Kidney (tissue), 14 donors: ENCODE data around the gene ABCB6. TPM values are rescaled to one million over a fixed set of nuclear protein-coding genes. Genes with fewer than 3 reads are reported as not detected.

Experiments used
- DNase-seq, 5 donors: peaks; one replicate each; pipeline ENCODE4 v3.0.0-alpha.2; 2013 to 2020
- FAIRE-seq: peaks from 2 replicates; lab custom pipeline; 2012; peaks lifted over from hg19 to GRCh38; lab: Jason Lieb, UNC
- H3K27ac ChIP-seq, 2 donors: one replicate each; pipeline ENCODE4 v1.7.0; 2013; ENCODE audit warnings: low read depth in 2 of 2, low read length in 2 of 2, inconsistent platforms in 1 of 2
- H3K27me3 ChIP-seq: one replicate; pipeline ENCODE4 v1.7.1; 2013; ENCODE audit warnings: low read length, inconsistent platforms; ENCODE audit not compliant: control insufficient read depth, insufficient read depth
- H3K36me3 ChIP-seq, 3 donors: one replicate each; pipeline versions ENCODE4 v1.7.0 to v1.7.1; 2013; ENCODE audit warnings: low read length in 3 of 3, control low read depth in 1 of 3, inconsistent platforms in 1 of 3; ENCODE audit not compliant: insufficient read depth in 3 of 3, control insufficient read depth in 2 of 3
- H3K4me1 ChIP-seq, 3 donors: one replicate each; pipeline versions ENCODE4 v1.7.0 to v1.7.1; 2013; ENCODE audit warnings: low read length in 3 of 3, inconsistent platforms in 1 of 3, low read depth in 1 of 3; ENCODE audit not compliant: control insufficient read depth in 2 of 3, insufficient read depth in 2 of 3
- H3K4me3 ChIP-seq, 3 donors: one replicate each; pipeline versions ENCODE4 v1.7.0 to v1.8.1; 2013; ENCODE audit warnings: low read length in 3 of 3, control low read depth in 1 of 3, inconsistent platforms in 1 of 3
- H3K9ac ChIP-seq, 3 donors: one replicate each; pipeline versions ENCODE4 v1.7.0 to v1.7.1; 2013; ENCODE audit warnings: low read length in 3 of 3, control low read depth in 1 of 3, inconsistent platforms in 1 of 3
- H3K9me3 ChIP-seq, 3 donors: one replicate each; pipeline versions ENCODE4 v1.7.0 to v1.7.1; 2013; ENCODE audit warnings: low read length in 3 of 3, control low read depth in 1 of 3, inconsistent platforms in 1 of 3; ENCODE audit not compliant: control insufficient read depth in 2 of 3, insufficient read depth in 1 of 3
- CTCF ChIP-seq: IDR thresholded peaks from 3 replicates; pipeline ENCODE4 v1.5.1; 2012; ENCODE audit warnings: mild to moderate bottlenecking, moderate library complexity, borderline replicate concordance; ENCODE audit not compliant: insufficient read depth; ENCODE audit errors: extremely low read depth
- intact Hi-C: fragments of 100-400 bp; cut with DNase I; formaldehyde crosslinking; loops from one replicate; pipeline ENCODE4 v1.11.1; 2022
- polyA plus RNA-seq: library from polyadenylated mRNA; stranded (reverse); fragments of 350-450 nt; fragmentation: Illumina TruSeq; extraction: RNeasy Lipid Tissue Mini Kit (QIAGEN cat#74804); gene quantifications from one replicate; pipeline ENCODE4 v1.2.3, GENCODE V29; 2014; ENCODE audit warnings: low read depth, low replicate concordance; ENCODE audit not compliant: insufficient read depth
- total RNA-seq: library from RNA; stranded (reverse); fragmentation: NEBNext Ultra II Directional; extraction: Animal tissue kit (Norgen Biotek cat#: 25700); gene quantifications from one replicate; pipeline ENCODE4 v1.2.1, GENCODE V29; 2021
- donor health status: control.
- donor health status: control.
- donor health status: control.
- donor health status: control.
- donor health status: control.
- donor health status: DM: yes; HTN: yes; CAD: no.
- donor health status: Normal renal cell carcinoma (clear cell type).

The ABCB6 gene
- total and polyA plus RNA-seq, 2 donors from 2014 or later: 17.8 to 53.6 TPM

DNA sequence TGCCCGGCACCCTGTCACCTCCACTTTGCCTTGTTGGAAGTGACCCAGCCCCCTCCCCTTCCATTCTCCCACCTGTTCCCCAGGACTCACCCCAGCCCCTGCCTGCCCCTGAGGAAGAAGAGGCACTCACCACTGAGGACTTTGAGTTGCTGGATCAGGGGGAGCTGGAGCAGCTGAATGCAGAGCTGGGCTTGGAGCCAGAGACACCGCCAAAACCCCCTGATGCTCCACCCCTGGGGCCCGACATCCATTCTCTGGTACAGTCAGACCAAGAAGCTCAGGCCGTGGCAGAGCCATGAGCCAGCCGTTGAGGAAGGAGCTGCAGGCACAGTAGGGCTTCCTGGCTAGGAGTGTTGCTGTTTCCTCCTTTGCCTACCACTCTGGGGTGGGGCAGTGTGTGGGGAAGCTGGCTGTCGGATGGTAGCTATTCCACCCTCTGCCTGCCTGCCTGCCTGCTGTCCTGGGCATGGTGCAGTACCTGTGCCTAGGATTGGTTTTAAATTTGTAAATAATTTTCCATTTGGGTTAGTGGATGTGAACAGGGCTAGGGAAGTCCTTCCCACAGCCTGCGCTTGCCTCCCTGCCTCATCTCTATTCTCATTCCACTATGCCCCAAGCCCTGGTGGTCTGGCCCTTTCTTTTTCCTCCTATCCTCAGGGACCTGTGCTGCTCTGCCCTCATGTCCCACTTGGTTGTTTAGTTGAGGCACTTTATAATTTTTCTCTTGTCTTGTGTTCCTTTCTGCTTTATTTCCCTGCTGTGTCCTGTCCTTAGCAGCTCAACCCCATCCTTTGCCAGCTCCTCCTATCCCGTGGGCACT is 36.2 kb downstream of the ABCB6 start:
- Histone ChIP-seq H3K9me3 (no peaks in the 10 kb centered on the region), H3K4me3 (no peak overlapping the region), H3K27ac (no peak overlapping the region), H3K27me3 (no peaks in the 10 kb centered on the region), H3K4me1 (peaks cover 0 to 14% (median 13%) of the 10 kb centered on the region in 3 donors), H3K9ac (no peak overlapping the region), H3K36me3 (peaks cover 10 to 44% (median 39%) of the 10 kb centered on the region in 3 donors)
- TF ChIP-seq CTCF: no peak
- intact Hi-C loops: no loop called here
- FAIRE-seq (no peak), DNase-seq (no peak)

DNA sequence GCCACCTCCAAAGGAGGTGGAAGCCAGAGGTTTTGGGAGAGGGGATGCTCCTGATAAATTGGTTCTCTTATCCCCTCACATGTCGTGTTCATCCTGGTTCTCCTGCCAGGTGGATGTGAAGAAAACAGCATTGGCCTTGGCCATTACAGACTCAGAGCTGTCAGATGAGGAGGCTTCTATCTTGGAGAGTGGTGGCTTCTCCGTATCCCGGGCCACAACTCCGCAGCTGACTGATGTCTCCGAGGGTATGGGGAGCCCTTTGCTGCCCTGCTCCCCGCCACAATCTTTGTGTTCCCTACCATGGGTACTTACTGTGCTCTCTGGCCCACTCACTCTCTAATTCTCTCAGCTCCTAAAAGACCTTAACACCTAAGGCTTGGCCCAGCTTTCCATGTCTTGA is 37.2 kb downstream of the ABCB6 start:
- TF ChIP-seq CTCF: no peak
- FAIRE-seq (no peak), DNase-seq (no peak)
- no peak overlapping the region for H3K9ac ChIP-seq
- intact Hi-C loops: no loop called here
- no peak overlapping the region for H3K27ac ChIP-seq
- no peaks in the 10 kb centered on the region for H3K27me3 ChIP-seq
- peaks cover 0 to 14% (median 13%) of the 10 kb centered on the region in 3 donors for H3K4me1 ChIP-seq
- peaks cover 10 to 44% (median 39%) of the 10 kb centered on the region in 3 donors for H3K36me3 ChIP-seq
- no peak overlapping the region for H3K4me3 ChIP-seq
- H3K9me3 ChIP-seq: no peaks in the 10 kb centered on the region

DNA sequence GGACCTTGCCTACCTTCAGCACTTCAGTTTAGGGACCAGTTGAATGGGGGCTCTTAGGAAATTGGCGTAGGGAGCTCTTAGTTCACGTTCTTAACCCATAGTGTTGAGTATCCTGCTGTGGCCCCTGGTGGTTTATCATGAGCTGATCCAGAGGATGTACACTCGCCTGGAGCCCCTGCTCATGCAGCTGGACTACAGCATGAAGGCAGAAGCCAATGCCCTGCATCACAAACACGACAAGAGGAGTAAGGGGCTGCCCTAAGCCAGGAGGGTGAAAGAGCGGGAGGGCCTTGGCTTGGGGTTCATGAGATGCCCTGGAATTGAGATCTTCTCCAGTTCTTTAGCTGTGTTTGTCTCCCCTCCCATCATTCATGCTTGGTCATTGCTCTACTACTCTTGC is 37.8 kb downstream of the ABCB6 start:
- no peak overlapping the region for H3K4me3 ChIP-seq
- H3K36me3 ChIP-seq: peaks cover 10 to 44% (median 39%) of the 10 kb centered on the region in 3 donors
- peaks cover under 1 to 16% (median 14%) of the 10 kb centered on the region in 3 donors for H3K4me1 ChIP-seq
- no peaks in the 10 kb centered on the region for H3K9me3 ChIP-seq
- no peak for DNase-seq
- no peak for FAIRE-seq
- no peaks in the 10 kb centered on the region for H3K27me3 ChIP-seq
- intact Hi-C loops: no loop called here
- no peak overlapping the region for H3K27ac ChIP-seq
- TF ChIP-seq CTCF: no peak
- H3K9ac ChIP-seq: no peak overlapping the region
